GM18505 (cell line): ENCODE measurements around the gene ZNF518B.

Experiments
- ATAC-seq: cut with Tn5 transposase; IDR thresholded peaks from one replicate; pipeline ENCODE4 v1.9.1; 2021; ENCODE audit not compliant: unreplicated experiment
- POLR2A ChIP-seq: IDR thresholded peaks from 4 replicates; pipeline ENCODE4 v1.6.1; 2011; ENCODE audit warnings: borderline replicate concordance; ENCODE audit not compliant: insufficient read depth, insufficient read length; ENCODE audit errors: extremely low read depth

Gene ZNF518B

DNA sequence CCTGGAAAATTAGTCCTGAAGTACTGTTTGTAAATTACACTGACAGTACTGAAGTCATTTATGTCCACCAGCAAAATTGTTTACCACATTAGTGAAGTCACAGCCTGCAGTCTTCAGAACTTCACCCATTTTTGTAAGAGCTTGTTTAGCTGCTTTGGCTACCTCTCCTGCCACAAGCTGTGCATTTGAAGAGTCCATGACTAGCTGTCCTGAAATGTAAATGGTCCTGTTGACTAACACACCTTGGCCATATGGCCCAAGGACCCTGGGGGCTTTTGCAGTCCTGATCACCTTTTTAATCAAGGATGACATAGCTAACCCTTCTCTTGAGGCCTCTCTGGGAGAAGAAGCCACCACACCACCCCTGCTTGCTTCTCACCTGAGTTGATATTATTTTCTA lies 21.4 kb upstream of the ZNF518B start:
- no peak for ATAC-seq
- TF ChIP-seq POLR2A, result no peak

DNA sequence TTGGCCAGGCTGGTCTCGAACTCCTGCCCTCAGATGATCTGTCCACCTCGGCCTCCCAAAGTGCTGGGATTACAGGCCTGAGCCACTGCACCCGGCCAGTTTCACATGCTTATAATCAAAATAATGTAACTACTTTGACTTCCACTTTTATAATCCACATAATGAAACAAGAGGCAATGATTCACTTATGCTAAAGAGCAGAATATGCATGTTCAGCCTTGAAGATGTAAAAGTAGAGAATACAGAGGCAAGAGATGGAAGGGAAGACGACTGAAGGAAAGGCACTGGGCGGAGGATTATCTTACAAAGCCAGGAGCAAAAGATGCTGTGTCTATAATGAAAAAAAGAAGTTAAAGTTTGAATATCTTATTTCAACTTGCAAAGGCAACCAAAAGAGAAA lies 13.3 kb upstream of the ZNF518B start:
- no peak for TF ChIP-seq POLR2A
- ATAC-seq, result no peak

DNA sequence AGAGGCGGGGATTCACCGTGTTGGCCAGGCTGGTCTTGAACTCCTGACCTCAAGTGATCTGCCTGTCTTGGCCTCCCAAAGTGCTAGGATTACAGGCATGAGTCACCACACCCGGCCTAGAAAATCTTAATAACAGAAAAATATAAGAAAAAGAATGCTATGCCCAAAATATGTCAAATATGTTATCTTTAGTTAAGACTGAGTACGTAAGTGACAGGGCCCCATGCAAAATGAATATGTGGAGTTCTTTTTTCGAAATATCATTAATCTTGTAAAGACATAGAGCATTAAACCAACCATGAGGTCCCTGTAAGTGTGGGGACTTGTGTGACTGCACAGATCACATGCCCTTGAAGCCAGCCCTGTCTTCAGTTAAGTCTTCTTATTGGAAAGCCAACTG lies 8.9 kb upstream of the ZNF518B start:
- TF ChIP-seq POLR2A, result no peak
- no peak for ATAC-seq

DNA sequence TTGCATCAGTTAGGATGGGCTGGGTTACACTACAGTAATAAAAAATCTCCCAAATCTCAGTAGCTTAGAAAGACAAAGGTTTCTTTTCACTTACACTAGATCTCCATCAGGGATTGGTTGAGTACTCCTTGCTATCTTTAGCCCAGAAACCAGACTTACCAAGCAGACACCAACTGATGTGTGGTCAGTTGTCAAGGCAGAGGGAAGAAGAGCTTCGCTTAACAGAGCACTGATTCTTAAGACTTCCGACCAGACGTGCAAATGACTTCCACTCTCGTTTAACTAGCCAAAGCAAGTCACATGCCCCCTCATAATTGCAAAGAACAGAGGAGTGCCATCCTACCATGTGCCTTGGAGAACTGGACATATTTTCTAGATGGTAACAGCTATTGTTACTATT lies 5.7 kb upstream of the ZNF518B start:
- no peak for TF ChIP-seq POLR2A
- ATAC-seq, result no peak

DNA sequence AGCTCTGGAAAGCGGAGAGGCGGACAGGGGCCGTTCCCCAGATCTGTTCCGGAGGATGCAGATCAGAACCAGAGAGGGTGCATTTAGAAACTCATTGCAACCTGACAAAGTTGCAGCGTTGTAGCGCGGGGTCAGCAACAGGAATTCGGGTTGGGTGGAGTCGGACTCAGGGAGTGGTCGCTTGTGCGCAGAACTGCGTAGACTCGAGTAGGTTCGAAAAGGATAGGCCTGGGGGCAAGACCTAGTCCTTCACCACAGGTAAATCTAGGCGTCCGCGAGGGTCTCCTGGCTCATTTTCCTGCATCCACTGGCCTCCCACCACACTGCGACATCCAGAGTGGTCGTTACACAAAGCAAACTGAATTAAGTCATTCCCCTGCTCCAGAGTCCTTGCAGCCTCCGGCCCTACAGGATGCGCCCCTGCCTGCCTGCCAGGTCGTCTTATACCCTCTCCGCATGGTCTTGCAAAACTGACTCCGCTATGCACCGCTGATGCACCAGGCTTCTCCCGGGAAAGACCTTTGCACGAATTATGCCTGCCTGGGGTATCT lies 4.7 kb upstream of the ZNF518B start:
- no peak for ATAC-seq
- TF ChIP-seq POLR2A, result no peak

DNA sequence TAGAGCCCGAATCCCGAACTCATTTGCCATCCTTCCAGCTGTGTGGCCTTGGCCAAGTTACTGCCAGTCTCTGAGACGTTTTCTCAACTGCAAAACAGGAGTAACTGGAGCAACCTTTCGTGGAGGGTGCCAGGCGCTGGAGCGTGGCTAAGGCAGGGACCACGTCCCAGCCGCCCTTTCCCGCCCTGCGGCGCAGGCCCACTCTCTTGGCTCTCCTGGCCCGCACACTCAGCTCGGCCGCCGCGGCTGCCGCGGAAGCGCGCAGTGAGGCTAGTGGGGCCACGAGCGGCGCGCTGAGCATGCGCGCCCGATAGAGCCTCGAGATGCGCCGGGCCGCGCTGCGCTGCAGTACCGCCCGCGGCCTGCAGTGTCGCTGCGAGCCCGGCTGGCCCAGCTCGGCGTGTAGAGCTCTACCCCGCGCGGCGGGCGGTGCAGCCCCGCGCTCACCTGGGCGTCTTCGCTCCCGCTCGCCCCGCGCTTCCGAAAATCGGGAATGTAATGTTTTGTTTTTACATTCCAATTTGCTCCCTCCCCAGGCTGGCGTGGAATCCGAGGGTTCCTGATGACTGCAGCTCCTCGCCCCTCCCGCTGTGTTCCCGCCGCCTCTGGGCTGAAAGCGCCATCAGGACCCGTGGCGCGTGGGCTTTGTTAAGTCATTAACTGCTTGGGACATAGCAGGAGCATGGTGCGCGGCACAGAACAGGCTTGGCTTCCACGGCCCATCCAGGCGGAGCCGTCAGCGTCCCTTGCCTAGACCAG lies 4.0 kb upstream of the ZNF518B start:
- TF ChIP-seq POLR2A, result no peak
- ATAC-seq, result peak; percentile 78

DNA sequence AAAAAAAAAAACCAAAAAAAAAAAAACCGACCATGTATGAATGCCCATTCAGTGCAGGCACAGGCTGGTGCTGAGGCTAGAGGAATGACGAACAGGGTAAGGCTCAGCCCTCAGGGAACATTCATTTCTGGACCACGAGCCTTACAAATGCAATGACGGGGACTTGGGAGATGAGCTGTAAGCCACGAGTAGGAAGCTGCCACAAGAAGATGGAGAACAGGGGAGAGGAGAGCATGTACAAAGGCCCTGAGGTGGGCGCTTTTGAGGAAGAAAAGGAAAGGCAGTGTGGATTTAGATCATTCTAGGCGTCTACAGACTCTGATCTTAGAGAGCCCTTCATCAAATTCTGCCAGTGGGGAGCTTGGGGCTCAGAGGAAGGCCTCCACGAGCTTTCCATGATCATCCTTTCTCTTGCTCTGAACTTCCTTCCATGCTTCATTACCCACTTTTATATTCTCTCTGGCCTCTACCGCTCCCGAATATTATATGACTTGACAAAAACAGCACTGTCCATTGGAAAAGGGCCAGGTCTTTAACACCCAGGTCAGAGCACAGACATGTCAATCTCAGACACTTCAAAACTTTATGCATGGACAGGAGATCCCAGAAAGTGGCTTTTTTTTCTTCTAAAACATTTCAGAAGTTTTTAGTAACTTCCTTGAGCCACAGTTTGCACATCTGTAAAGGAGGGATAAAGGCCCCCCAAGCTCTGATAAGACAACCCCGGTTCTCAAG lies 3.3 kb upstream of the ZNF518B start:
- TF ChIP-seq POLR2A, result no peak
- ATAC-seq, result no peak

DNA sequence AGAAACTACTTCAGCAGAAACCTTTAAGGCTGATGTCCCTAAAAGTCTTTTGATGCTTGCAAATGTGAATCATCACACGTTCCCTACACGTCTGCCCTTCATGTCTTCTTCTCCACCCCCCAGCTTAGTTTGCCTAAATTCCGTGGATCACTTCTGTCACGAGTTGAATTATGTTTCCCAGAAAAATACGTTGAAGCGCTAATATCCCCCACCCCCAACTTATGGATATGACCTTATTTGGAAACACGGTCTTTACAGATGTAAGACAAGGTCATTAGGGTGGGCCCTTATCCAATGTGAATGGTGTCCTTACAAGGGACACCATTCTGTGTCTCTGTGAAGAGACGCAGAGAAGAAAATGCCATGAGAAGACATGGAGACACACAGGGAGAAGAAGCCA lies 2.1 kb upstream of the ZNF518B start:
- ATAC-seq, result no peak
- no peak for TF ChIP-seq POLR2A

DNA sequence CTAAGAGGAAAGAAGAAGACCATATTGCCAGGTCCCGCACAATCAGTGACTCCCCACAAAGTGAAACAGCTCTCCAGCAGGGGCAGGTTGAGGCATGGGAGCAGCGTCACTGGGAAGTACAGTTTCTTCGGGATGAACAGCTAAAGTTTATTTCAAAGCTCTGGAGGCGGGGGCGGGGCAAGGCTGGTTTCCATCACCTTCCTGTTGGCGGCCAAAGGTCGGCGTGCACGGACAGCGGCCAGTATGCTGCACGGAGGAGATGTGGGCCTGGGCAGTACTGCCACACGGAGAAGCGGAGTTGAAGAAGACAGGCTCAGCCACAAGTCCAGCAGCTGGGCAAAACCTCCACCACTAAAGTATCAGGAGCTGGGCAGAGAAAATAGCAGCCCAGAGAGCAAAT lies 951 bp upstream of the ZNF518B start:
- ATAC-seq, result no peak
- TF ChIP-seq POLR2A, result no peak

DNA sequence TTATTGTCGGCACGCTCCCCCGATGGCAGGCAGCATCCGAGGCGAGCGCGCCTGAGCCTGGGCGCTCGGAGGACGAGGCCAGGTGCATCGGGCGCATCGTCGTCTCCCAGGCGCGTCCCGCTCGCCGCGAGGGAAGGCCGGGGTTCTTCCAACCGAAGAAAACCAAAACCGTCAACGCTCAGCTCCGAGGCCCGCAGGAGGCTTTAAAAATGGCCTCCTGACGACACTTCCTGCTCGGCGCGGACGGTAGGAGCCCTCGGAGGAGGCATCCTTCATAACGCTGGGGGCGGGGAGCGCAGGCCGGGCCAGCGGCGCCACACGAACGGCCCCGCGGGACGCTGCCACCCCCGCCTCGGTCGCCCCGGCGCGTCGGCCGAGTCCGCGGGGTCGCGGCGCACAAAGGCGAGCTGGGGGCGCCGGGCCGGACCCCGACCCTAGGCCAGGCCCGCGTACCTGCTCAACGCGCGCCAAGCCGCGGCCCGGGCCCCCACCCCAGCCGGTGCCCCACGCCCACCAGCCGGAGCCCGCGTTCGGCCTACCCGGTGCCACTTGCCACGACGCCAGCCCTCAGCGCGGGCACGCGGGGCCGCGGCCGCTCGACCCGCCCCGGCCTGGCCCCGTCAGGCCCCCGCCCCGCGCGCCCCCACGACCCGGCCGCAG lies 501 bp downstream of the ZNF518B start:
- peak; percentile 60 for ATAC-seq
- no peak for TF ChIP-seq POLR2A

DNA sequence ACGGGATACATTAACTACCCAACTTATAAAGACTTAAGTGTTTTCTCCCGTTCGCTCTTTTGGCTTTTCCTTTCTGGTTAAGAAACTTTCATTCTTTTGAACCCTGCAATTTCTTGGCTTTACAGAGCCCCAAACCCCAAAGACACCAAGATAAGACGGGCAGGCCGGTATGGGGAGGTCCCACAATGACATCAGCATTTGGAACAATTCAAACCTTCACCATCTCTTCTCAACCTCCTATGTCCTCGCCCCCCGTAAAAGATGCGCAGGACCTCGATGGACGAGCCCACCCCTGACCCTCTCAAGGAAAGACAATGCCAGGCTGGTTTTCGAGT lies 999 bp downstream of the ZNF518B start:
- no peak for ATAC-seq
- no peak for TF ChIP-seq POLR2A

DNA sequence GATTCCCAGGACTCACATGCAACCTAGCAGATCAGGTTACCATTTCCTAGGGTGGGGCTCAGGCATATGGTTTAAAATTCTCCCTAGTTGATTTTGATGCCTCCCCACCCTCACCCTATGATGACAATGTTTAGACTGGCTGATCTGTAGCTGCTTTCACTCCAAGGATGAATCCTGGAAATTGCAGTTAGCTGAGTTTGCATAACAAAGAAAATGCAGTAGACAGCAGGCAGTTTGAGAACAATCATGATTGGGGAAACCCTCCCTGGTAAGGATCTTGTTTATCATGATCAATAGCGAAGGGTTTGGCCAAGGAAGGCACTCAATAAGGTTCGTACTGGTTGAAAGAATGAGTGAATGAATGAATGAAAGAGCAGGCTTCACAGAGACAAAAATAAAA lies 2.1 kb downstream of the ZNF518B start:
- no peak for ATAC-seq

DNA sequence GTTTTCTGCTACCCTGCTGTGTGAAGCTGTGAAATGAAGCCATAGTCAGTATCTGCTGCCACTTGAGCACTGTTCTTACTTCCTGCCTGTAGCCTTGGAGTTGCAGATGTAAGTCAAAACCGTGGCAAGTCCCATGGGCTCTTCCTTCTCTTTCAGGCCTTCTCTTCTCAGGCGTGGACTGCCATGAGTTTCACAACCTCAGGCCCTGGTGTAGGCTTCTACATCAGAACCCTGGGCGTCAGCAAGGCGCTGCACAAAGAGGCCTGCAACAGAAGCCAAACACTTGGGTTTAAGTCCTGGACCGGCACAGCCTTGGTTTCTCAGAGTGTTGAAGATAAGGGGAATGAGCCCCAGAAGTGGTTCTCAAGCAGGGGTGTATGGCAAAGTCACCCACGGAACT lies 2.5 kb downstream of the ZNF518B start:
- no peak for TF ChIP-seq POLR2A
- no peak for ATAC-seq

More for the DNA sequence above, 2.1 kb downstream of the ZNF518B start:
- no peak for TF ChIP-seq POLR2A
